Common myeloid progenitor, CD34-positive (primary cell): Measurements from ENCODE around the gene CCDC85C. TPM values are rescaled to one million over a fixed set of nuclear protein-coding genes. Genes with fewer than 3 reads are reported as not detected.

Source experiments
- CTCF ChIA-PET: fragments of 350-600 bp; sonication (Branson Sonifier 250); formaldehyde crosslinking; loops from one replicate; lab custom pipeline; 2021; ENCODE audit warnings: antibody characterized with exemption; lab: Charles Lee
- POLR2A ChIA-PET: fragments of 350-600 bp; sonication (Branson Sonifier 250); formaldehyde crosslinking; loops from one replicate; lab custom pipeline; 2021; ENCODE audit warnings: antibody characterized with exemption; lab: Charles Lee
- DNase-seq, 3 donors: peaks; one replicate each; pipeline versions ENCODE4 v3.0.0 to v3.0.0-alpha.2; 2013
- H3K27ac ChIP-seq, 2 experiments: 1 replicate in 1 of 2; 2 replicates in 1 of 2; pipeline ENCODE4 v1.7.0; 2013; ENCODE audit warnings: inconsistent platforms in 2 of 2, low read length in 2 of 2, mild to moderate bottlenecking in 2 of 2, low read depth in 1 of 2, moderate library complexity in 1 of 2; ENCODE audit not compliant: severe bottlenecking in 2 of 2, insufficient read depth in 1 of 2, poor library complexity in 1 of 2
- H3K27me3 ChIP-seq, 5 experiments: replicated peaks in 2 of 5; 1 replicate in 3 of 5; 2 replicates in 2 of 5; pipeline versions ENCODE4 v1.6.1 to v1.7.0; 2013; ENCODE audit warnings: low read length in 4 of 5, mild to moderate bottlenecking in 2 of 5, moderate library complexity in 2 of 5, inconsistent platforms in 1 of 5; ENCODE audit not compliant: insufficient read depth in 5 of 5, control insufficient read depth in 4 of 5
- H3K36me3 ChIP-seq, 4 experiments: 1 replicate in 2 of 4; 2 replicates in 2 of 4; pipeline versions ENCODE4 v1.6.1 to v1.7.0; 2013; ENCODE audit warnings: low read length in 3 of 4, control low read depth in 1 of 4, mild to moderate bottlenecking in 1 of 4; ENCODE audit not compliant: control insufficient read depth in 4 of 4, insufficient read depth in 4 of 4
- H3K4me1 ChIP-seq, 4 experiments: 1 replicate in 3 of 4; 2 replicates in 1 of 4; pipeline versions ENCODE4 v1.6.1 to v1.7.1; 2013; ENCODE audit warnings: low read length in 3 of 4, mild to moderate bottlenecking in 3 of 4, control low read depth in 1 of 4, inconsistent platforms in 1 of 4, moderate library complexity in 1 of 4; ENCODE audit not compliant: control insufficient read depth in 4 of 4, insufficient read depth in 4 of 4; ENCODE audit errors: control extremely low read depth in 1 of 4
- H3K4me3 ChIP-seq, 7 experiments: 1 replicate in 4 of 7; 2 replicates in 3 of 7; pipeline versions ENCODE4 v1.5.1 to v1.7.0; 2013; ENCODE audit warnings: mild to moderate bottlenecking in 7 of 7, low read length in 6 of 7, moderate library complexity in 6 of 7, inconsistent platforms in 2 of 7, low read depth in 2 of 7, control low read depth in 1 of 7; ENCODE audit not compliant: insufficient read depth in 4 of 7, control insufficient read depth in 1 of 7; ENCODE audit errors: extremely low read depth in 1 of 7
- H3K9me3 ChIP-seq, 5 experiments: 1 replicate in 4 of 5; 2 replicates in 1 of 5; pipeline versions ENCODE4 v1.6.1 to v1.7.1; 2013; ENCODE audit warnings: low read length in 4 of 5, mild to moderate bottlenecking in 2 of 5, inconsistent platforms in 1 of 5, low read depth in 1 of 5, moderate library complexity in 1 of 5; ENCODE audit not compliant: control insufficient read depth in 4 of 5, insufficient read depth in 2 of 5; ENCODE audit errors: control extremely low read depth in 1 of 5
- WGBS: methylation state at CpG from one replicate; pipeline ENCODE4 v1.1.5; 2013; ENCODE audit not compliant: insufficient coverage; 5-methylcytosine and 5-hydroxymethylcytosine counted together
- polyA plus RNA-seq: library from polyadenylated mRNA; unstranded; fragments of 120-200 nt; gene quantifications from one replicate; pipeline ENCODE4 v1.2.1, GENCODE V29; 2013

Gene CCDC85C
- 4.6 TPM for polyA plus RNA-seq

DNA sequence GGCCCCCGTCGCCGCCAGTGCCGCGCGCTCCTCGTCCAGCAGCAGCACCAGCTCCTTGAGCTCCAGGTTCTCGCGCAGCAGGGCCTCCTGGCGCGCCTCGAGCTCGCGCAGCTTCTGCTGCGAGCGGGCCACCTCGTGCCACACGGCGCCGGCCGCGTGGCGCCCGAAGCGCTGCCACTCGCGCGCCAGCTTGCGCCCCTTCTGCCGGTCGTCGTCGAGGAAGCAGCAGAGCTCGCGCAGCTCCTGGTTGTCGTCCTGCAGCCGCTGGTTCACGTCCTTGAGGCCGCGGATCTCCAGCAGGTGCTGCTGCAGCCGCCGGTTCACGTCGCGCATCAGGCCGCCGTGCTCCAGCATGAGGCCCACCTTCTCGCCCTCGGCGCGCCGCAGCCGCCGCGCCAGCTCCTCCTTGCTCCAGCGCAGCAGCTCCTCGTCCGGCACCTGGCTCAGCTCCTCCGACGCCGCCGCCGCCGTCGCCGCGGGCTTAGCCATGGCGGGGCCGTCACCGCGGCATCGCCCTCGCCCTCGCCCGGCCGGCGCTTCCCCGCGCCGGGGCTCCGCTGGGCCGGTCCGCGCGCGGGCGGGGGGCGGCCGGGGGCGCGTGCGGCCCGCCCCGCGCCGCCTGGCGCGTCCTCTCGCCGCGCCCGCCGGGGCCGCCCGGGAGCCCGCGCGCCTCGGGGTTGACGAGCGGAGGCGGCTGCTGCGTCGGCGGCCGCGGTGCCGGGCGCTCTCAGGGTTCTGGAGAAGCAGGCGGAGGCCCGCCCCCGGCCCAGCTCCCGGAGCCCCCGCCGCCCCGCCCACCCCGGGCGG is at the start of gene CCDC85C:
Gene CCDC85C (minus strand): TSS at position 737 of the 807 bp plus-strand sequence. CDS start 248 bp downstream, at position 489.
- no peaks in the 10 kb centered on the region for H3K36me3 ChIP-seq
- WGBS: 4% methylated on average over 112 of the region's 128 CpGs

DNA sequence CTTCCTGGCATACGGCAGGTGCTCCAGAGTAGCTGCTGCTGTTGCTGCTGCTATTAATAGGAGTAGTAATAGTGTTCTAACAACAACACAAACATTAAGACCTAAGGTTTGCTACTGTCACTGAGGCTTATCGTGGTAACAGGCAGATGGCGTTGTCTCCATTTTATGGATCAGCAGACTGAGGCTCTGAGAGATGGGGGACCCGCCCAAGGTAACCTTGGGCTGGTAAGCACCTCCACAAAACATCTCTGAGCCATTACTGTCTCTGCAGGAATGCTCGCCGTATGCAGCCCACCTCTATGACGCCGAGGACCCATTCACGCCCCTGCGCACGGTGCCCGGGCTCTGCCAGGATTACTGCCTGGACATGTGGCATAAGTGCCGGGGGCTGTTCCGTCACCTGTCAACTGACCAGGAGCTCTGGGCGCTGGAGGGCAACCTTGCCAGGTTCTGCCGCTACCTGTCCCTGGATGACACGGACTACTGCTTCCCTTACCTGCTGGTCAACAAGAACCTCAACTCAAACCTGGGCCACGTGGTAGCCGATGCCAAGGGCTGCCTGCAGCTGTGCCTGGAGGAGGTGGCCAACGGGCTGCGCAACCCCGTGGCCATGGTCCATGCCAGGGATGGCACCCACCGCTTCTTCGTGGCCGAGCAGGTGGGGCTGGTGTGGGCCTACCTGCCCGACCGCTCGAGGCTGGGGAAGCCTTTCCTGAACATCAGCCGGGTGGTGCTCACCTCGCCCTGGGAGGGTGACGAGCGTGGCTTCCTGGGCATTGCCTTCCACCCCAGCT is 48.1 kb upstream of the CCDC85C start:
- Histone ChIP-seq H3K36me3 (no peaks in the 10 kb centered on the region), H3K27ac (no peak overlapping the region), H3K27me3 (peaks cover 3 to 61% (median 14%) of the 10 kb centered on the region in 5 experiments), H3K9me3 (no peaks in the 10 kb centered on the region), H3K4me1 (no peaks in the 10 kb centered on the region), H3K4me3 (no peak overlapping the region)
- DNase-seq: no peak
- CTCF ChIA-PET: no interaction called here
- WGBS: 95% methylated on average over 31 of the region's 32 CpGs
- POLR2A ChIA-PET: no interaction called here

More for the DNA sequence above, at the start of gene CCDC85C:
- H3K27ac ChIP-seq: peak within 1 kb of the TSS in 1 of 2 experiments; percentile 58
- H3K4me1 ChIP-seq: peaks cover 3 to 23% (median 14%) of the 10 kb centered on the region in 4 experiments
- ChIA-PET POLR2A (interaction anchor here (0.6 kb wide), 3 partner anchors 88 to 212 kb away, joined by 3 to 5 read pairs (median 3); no protein-coding TSS in a partner anchor), CTCF (interaction anchor here (0.9 to 1.6 kb wide), 3 partner anchors 10 to 24 kb away, joined by 3 read pairs; no protein-coding TSS in a partner anchor)
- H3K9me3 ChIP-seq: peaks cover 0 to 8% (median 0%) of the 10 kb centered on the region in 5 experiments
- H3K4me3 ChIP-seq: peak within 1 kb of the TSS; percentile 40 to 83 (median 67)
- H3K27me3 ChIP-seq: peaks cover 0 to 42% (median 26%) of the 10 kb centered on the region in 5 experiments
- peak; percentile 49 to 80 (median 64) for DNase-seq

DNA sequence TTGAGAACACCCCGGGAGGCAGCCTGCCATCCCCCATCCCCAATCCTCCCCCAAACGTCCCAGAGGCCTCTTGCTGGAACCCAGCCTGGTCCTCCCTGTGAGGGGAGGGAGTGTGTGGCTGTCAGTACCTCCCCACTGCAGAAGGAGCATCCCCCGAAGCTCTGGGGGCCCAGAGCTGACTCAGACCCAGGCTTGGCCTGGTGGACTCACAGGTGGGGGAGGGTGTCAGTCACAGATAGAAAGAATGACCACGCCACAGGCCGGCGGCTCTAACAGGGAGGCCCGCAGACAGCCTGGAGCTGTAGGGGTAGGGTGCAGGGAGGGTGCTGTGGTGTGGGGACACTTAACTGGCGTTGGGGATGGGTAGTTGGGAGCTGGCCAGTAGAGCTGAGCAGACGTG is 46.2 kb upstream of the CCDC85C start:
- Histone ChIP-seq H3K4me1 (peaks cover 0 to 7% (median 2%) of the 10 kb centered on the region in 4 experiments), H3K36me3 (no peaks in the 10 kb centered on the region), H3K4me3 (no peak overlapping the region), H3K27ac (no peak overlapping the region), H3K9me3 (no peaks in the 10 kb centered on the region), H3K27me3 (peaks cover 3 to 62% (median 15%) of the 10 kb centered on the region in 5 experiments)
- ChIA-PET POLR2A (no interaction called here), CTCF (interaction anchor here (1.0 kb wide), 1 partner anchor 79 kb away, joined by 3 read pairs; no protein-coding TSS in a partner anchor)
- 95% methylated on average over 9 of the region's 9 CpGs for WGBS
- DNase-seq: no peak

DNA sequence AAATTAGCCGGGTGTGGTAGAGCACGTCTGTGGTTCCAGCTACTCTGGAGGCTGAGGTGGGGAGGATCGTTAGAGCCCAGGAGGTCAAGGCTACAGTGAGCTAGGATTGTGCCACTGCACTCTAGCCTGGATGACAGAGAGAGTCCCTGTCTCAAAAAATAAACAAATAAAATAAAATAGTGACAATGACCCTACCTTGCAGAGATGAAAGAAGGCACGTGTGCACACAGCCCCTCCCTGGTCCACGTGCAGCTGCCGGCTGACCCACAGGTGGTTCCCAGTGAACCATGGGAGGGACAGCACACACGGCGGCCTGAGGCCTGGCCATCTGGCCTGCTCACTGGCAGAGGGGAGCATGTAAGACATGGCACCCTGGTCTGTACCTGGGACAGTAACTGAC is 45.6 kb upstream of the CCDC85C start:
- CTCF ChIA-PET: no interaction called here
- 97% methylated on average over 8 of the region's 8 CpGs for WGBS
- H3K4me1 ChIP-seq: peaks cover 0 to 12% (median 6%) of the 10 kb centered on the region in 4 experiments

DNA sequence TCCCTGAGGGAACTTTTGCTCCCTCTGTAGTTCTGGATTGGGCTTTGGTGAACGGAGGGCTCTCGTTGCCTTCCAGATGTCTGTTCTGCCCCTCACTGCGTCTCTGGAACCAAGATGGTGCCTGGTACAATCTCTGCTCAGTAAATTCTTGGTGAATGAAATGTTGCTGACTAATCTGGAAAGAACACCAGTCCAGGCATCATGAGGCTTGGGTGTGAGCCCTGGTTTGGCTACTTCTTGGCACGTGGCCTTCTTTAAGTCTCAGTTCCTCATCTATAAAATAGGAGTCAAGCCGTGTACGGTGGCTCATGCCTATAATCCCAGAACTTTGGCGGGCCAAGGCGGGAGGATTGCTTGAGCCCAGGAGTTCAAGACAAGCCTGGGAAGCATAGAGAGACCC is 45.2 kb upstream of the CCDC85C start:
- ChIA-PET CTCF (no interaction called here), POLR2A (interaction anchor here (0.6 kb wide), 1 partner anchor 918 kb away, joined by 3 read pairs; no protein-coding TSS in a partner anchor)
- DNase-seq: no peak
- 94% methylated on average over 8 of the region's 8 CpGs for WGBS
- H3K27ac ChIP-seq: no peak overlapping the region
- H3K27me3 ChIP-seq: peaks cover 0 to 62% (median 16%) of the 10 kb centered on the region in 5 experiments
- no peaks in the 10 kb centered on the region for H3K36me3 ChIP-seq
- H3K4me3 ChIP-seq: no peak overlapping the region
- no peaks in the 10 kb centered on the region for H3K9me3 ChIP-seq
- peaks cover 0 to 13% (median 6%) of the 10 kb centered on the region in 4 experiments for H3K4me1 ChIP-seq

More for the DNA sequence above, 45.6 kb upstream of the CCDC85C start:
- H3K36me3 ChIP-seq: no peaks in the 10 kb centered on the region
- DNase-seq: no peak
- POLR2A ChIA-PET: interaction anchor here (0.6 kb wide), 1 partner anchor 919 kb away, joined by 3 read pairs; no protein-coding TSS in a partner anchor
- H3K4me3 ChIP-seq: no peak overlapping the region
- no peak overlapping the region for H3K27ac ChIP-seq
- H3K27me3 ChIP-seq: peaks cover 0 to 62% (median 15%) of the 10 kb centered on the region in 5 experiments
- no peaks in the 10 kb centered on the region for H3K9me3 ChIP-seq

DNA sequence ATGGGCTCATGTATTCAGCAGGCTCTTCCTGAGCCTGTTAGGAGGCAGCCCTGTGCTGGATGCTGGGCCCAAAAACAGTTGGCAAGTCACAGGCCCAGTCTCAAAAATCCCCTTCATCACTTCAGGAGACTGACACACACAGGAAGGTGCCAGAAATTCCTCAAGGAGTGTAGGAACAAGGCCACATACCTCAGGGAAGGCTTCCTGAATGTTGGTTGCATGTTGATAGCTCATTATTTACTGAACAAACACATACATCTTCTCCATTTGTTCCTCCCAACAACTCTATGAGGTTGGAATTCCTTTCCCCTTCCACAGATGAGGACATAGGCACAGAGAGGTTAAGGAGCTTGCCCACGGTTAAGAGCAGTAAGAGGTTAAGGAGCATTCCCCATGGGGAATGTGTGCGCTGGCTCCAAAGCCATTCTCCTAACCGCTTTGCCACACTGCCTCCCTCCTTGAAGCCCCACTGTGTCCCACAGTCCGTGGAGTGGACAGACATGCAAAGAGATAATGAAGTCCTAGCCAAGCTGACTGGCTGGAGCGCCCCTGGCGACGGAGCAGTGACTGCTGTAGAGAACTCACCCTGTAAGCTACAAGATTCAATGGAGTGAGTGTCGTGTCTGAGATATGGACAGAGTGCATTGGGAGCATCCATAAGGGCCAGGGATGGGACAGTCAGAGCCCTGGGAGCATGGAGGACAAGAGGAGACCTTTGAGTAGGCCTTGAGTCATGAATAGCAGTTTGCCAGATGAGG is 44.2 kb upstream of the CCDC85C start:
- Histone ChIP-seq H3K9me3 (no peaks in the 10 kb centered on the region), H3K36me3 (no peaks in the 10 kb centered on the region), H3K4me1 (peaks cover 0 to 13% (median 6%) of the 10 kb centered on the region in 4 experiments), H3K27me3 (peaks cover 0 to 66% (median 21%) of the 10 kb centered on the region in 5 experiments), H3K27ac (no peak overlapping the region), H3K4me3 (no peak overlapping the region)
- POLR2A ChIA-PET: no interaction called here
- CTCF ChIA-PET: interaction anchor here (1.4 to 2.1 kb wide), 2 partner anchors 9 to 10 kb away, joined by 4 to 5 read pairs; no protein-coding TSS in a partner anchor
- 91% methylated on average over 6 of the region's 8 CpGs for WGBS
- DNase-seq: no peak
